Stimulated activated CD4-positive, alpha-beta T cell treated with anti-CD3 and anti-CD28 coated beads, Interleukin-15, amount 100 ng/mL, for 48 hours (primary cell): Measurements from ENCODE around the gene MSGN1.

ENCODE experiments used
- DNase-seq, 2 donors: peaks; one replicate each; pipeline ENCODE4 v3.0.0-alpha.2; 2020; ENCODE audit warnings: low read depth in 2 of 2

Gene MSGN1, protein sequence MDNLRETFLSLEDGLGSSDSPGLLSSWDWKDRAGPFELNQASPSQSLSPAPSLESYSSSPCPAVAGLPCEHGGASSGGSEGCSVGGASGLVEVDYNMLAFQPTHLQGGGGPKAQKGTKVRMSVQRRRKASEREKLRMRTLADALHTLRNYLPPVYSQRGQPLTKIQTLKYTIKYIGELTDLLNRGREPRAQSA

DNA sequence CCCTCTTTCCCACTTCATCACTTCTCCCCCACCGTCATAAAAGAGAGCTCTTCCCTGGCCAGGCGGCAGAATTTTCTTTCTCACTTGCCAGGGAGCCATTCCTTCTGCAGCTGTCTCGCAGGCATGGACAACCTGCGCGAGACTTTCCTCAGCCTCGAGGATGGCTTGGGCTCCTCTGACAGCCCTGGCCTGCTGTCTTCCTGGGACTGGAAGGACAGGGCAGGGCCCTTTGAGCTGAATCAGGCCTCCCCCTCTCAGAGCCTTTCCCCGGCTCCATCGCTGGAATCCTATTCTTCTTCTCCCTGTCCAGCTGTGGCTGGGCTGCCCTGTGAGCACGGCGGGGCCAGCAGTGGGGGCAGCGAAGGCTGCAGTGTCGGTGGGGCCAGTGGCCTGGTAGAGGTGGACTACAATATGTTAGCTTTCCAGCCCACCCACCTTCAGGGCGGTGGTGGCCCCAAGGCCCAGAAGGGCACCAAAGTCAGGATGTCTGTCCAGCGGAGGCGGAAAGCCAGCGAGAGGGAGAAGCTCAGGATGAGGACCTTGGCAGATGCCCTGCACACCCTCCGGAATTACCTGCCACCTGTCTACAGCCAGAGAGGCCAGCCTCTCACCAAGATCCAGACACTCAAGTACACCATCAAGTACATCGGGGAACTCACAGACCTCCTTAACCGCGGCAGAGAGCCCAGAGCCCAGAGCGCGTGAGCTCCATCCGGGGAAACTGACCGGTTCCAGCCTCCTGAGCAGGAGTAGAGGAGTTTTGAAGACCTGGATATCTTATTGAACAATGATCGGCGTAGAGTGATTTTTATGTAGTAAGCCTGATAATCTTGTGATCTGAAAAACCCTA lies at the start of gene MSGN1:
MSGN1 (plus strand) TSS at position 65 of the 850 bp plus-strand sequence; CDS start at position 124, 59 bp downstream.
- no peak for DNase-seq

DNA sequence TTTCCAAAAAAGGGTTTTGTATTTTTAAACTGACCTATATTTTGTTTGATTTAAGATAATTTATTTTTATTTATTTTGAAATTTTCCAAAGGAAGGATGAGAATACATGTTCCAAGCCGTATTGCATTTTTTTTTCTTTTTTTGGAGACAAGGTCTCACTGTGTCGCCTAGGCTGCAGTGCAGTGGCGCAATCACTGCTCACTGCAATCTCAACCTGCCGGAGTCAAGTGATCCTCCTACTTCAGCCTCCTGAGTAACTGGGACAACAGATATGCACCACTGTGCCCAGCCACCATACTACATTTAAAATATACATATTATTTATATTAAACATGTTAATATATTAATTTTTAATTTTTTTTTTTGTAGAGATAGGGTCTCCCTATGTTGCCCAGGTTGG lies 47.4 kb upstream of the MSGN1 start:
- DNase-seq, result no peak

DNA sequence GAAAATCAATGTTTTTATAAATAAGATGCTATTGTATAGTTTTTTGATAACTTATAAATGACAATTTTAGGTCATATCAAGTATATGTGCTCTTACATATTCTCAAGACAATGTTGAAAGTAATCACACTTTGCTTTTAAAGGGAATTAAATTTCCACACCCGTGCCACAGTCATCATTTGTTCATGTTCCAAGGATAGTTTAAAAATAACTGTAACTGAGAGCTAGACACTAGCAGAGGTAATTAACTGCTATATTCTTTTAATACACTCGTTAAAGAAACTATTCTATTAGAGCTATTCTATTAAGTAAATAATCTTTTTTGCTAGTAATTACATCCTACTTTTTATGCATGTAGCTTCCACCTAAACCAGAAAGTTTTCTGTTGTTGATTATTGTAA lies 44.3 kb upstream of the MSGN1 start:
- DNase-seq, result no peak

DNA sequence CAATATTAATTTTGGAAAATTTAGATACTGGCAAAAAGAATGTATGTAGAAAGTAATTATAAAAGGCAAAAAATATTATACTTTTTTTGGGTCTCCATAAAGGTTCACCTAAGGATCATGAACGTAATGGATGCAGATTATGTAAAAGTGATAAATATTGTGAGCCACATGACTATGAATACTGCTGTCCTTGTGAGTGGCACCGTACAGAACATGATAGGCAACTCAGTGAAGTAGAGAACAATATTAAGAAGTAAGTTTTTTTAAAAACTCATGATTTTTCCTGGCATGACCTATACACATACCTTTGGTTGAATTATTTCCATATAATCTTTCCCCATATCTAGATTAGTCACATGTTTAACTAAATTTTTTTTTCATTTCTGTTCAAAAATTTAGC lies 43.7 kb upstream of the MSGN1 start:
- no peak for DNase-seq

DNA sequence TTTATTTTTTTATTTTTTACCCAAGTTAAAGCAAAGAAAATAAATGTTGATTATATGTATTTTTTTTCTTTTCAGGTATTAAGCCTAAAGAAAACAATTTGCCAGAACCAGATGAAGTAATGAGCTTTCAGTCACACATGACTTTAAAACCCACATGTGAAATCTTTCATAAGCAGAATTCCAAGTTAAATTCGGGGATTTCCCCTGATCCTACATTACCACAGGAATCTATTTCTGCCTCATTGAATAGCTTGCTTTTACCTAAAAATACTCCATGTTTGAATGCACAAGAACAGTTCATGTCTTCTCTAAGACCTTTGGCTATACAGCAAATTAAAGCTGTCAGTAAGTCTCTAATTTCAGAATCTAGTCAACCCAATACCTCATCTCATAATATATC lies 35.7 kb upstream of the MSGN1 start:
- DNase-seq, result no peak

DNA sequence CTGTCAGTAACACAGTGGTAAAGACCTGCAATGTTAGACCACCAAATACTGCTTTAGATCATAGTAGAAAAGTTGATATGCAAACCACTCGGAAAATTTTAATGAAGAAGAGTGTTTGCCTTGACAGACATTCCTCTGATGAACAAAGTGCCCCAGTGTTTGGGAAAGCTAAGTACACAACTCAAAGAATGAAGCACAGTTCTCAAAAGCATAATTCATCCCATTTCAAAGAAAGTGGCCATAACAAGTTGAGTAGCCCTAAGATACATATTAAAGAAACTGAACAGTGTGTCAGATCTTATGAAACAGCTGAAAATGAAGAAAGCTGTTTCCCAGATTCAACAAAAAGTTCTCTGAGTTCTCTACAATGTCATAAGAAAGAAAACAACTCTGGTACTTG lies 34.8 kb upstream of the MSGN1 start:
- no peak for DNase-seq

DNA sequence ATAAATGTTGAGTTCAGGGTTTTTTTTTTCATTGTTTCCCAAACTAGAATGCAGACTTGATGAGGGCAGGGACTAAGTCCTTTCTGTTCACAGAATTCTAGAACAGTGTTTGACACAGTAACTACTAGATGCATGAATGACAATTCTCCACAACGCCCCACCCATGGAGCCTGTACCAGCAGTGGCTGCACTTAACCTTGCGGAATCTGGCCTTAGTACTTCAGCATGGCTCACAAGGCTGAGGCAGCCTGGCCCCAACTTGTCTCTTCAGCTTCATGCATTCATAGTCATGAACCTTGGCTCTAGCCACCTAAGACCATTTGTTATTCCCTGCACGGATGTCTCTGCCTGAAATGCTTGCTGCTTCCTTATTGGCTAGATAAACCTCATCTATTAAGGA lies 29.5 kb upstream of the MSGN1 start:
- no peak for DNase-seq

DNA sequence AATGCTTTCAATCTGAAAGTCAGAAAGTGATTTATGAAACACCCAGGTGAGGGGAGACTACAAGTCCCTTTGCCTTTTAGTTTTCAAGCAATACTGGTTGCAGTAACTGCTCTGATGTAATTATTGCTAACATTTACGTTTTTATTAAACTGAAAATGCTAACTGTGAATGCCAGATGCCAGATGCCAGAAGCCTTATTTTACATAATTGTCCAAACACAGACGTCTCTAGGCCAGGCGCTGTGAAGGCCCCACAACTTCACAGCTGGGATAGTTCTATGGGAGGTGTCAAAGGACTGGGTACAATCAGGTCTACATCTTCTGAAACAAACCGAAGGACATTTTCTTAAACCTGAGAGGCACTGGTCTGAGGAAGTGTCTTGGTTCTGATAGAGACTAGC lies 27.5 kb upstream of the MSGN1 start:
- no peak for DNase-seq

DNA sequence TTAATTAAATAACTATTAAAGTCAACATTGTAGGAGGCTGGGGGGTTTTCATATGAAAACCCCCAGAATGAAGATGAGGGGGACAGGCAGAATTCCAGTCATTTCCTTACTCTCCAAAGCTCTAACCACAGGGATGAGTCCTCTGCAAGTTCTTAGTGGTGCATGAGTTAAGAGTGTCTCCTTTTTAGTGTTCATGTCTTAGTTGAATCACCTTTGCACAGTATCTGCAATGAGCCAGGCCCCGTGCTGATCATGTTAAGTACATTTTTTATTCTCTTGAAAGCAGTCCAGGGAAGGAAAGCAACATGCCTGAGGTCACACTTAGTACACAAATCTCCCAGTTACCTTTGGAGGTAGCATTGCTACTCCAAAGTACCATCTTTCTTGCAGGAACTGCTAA lies 25.7 kb upstream of the MSGN1 start:
- DNase-seq, result no peak

DNA sequence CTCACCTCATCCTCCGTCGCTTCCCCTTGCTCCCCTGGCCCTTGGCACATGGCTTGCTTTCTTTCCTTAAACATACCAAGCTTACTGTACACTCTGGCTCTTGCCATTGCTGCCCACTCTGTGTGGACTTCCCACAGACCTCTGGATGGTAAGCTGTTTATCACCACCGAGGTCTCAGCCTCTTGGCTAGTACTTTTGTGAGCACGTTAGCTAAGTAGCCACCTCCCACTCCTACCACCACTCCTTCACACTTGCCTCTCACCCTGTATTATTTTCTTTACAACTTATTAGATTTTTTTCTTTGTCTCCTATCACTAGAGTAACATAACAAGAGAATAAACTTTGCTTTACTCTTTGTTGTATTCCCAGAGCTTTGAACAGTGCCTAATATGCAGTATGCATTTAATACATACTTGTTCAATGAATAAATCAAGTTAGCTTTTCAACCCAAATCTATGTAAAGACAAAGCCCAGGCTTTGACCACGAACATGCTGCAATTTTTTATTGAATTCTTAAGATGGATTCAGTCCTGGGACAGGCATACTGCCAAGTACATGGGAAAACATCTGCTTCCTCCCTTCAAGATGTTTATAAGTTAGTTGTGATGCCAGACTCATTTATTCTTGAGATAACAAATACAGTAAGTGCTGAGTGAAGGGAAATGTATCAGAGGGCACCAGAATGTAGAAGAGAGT lies 25.0 kb upstream of the MSGN1 start:
- no peak for DNase-seq

DNA sequence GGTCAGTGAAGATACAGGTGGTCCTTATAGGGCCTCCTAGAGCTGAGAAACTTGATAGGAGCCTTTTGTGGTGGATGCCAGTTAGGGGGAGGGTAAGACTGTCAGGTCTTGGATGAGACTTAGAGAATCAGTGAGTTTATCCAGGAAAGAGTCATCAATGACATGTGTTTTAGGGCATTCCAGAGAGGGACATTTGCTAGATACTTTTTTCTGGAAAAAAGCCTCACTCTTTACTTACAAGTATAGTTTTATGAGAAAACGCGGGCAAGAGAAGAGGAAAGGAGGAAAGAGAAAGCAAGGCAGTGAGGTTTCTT lies 24.5 kb upstream of the MSGN1 start:
- no peak for DNase-seq

DNA sequence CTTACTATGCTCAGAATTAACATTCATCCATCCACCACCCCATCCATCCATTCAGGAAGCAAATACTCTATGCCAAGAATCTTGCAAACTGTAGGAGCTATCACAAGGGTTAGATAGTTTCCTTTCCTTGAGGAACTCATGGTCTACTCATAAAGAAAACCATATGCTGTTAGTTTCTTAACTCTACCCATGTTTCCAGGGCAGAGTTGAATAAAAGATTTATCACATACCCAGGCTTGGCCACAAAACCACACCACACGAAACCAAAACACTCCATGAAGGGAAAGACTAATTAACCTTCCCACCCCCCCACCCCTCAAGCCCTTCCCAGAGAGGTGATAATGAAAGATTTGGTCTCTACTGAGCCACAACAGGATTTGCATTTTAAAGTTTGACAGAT lies 23.7 kb upstream of the MSGN1 start:
- DNase-seq, result peak in 1 of 2 donors; percentile 9

DNA sequence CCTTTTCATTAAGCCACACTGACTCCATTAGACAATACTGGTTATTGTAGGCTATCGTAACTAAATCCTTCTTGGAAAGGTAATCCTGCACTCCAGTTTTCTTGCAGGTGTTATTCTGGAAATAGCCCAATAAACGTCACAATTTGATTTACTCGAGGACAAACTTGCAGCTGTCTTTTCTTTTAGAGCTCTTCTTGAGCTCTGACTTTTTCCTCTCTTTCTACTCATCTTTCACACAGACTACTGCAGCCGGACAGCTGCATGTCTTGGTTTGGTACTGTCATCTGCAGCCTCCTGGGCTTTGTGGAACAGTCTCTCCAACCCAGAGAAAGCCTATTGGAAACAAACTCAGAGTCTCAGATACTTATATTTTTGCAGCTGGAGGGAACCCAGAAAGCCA lies 23.0 kb upstream of the MSGN1 start:
- no peak for DNase-seq

DNA sequence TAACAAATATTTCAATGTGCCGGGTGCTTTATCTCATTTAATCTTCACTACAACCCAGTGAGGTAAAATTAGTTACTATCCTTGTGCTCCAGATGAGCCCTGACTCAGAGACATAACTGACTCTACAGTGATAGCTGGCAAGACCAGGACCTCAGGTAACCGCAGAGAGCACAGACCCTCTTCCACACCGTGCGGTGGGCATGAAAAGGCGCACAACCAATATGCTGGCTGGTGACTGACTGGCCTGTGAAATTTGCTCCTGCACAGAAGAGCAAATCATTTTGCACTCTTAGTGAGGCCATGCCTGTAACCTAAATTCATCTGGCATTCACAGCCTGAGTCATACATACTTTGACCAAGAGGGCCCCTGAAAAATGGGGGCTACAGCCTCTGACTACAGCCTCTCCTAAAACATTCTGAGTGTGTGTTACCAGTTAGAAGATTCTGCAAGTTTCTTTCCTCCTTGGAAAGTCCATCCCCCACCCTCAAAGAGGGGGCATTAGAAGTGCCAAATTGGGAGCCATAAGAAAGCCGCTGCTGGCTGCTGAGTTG lies 22.4 kb upstream of the MSGN1 start:
- no peak for DNase-seq

DNA sequence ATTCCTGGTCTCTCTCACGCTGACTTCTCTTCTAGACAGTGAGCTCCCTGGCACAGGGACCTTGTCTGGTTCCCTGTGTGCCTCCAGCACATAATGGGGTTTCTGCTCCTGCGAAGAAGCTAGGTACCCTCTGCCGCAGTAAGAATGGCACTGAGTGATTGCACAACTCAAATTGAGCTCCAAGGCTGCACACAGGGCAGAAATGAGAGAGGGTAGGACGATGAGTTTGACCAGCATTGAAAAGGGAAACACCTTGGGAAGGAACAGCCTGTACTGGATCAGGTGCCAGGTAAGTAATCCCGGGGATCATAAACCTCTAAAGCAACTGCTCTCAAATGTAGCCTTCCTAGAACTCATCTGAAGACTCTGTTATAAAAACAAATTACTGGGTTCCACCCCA lies 21.0 kb upstream of the MSGN1 start:
- DNase-seq, result no peak

DNA sequence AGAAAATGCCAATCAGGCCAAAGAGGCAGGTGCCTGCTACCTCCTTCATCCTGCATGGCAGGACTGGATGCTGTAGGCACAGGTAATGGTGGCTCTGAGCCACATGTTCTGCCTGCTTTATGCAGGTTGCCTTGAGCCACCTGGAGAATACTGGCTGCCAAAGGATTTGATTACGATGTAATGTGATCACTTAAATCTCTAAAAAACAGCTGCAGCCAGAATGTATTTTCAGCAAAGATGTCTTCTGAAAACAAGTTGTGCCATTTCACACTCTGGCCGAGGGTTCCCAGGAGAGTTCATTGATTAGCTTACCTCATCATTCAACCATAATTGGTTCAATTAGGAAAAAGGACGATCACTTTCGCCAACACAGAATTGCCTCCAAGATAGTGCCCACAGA lies 17.9 kb upstream of the MSGN1 start:
- DNase-seq, result no peak

DNA sequence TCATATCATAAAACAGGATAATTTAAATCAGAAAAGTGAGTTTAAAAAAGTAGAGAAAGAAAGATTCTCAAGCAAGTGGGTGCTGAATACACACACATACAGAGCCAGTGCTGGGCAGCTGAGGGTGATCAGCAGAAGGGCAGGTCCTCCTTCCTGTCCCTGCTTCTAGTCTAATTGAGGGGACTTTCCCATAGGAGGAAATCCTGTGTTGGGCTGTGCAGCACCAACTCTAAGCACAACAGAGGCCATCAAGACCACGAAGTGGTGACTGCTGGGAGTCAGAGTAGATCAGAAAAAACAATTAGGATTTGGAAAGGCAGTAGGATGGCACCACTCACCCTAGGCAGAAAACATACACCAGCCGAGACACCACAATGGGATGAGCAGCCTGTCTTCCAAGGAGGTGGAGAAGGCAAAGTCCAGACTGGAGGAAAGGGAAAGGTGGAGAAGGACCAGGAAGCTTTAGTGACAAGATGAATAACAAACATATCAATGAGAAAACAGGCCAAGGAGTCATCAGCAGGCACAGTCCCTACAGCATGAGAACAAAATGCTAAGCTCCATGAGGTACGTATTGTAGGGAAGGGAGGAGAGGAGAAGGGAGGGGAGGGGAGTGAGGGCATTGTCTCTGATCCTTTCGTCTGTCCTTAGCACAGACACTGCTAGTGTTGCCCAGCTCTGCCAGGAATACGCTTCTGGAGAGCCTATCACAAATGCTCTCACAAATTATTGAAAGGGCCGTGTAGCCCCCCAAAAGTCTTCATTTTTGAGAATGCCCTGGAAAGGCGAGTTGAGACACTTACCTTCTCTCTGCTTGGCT lies 16.7 kb upstream of the MSGN1 start:
- no peak for DNase-seq

DNA sequence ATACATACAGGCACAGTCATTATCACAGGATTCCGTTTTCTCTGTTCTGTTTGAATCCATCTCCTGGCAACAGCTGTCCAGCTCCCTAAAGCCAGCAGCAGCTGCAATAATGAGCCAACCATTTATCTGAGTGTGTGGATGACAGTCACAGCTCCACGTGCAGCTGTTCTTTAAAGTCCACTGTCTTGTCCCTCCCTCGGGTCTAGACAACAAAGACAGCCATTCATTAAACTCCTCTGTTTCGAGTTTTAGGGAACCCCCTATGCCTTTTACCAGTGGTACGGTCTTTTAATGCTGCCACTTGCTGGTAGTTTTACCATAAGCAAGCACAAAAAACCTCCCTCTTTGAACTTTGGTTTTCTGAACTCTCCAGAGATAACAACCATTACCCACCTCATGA lies 16.0 kb upstream of the MSGN1 start:
- DNase-seq, result no peak

DNA sequence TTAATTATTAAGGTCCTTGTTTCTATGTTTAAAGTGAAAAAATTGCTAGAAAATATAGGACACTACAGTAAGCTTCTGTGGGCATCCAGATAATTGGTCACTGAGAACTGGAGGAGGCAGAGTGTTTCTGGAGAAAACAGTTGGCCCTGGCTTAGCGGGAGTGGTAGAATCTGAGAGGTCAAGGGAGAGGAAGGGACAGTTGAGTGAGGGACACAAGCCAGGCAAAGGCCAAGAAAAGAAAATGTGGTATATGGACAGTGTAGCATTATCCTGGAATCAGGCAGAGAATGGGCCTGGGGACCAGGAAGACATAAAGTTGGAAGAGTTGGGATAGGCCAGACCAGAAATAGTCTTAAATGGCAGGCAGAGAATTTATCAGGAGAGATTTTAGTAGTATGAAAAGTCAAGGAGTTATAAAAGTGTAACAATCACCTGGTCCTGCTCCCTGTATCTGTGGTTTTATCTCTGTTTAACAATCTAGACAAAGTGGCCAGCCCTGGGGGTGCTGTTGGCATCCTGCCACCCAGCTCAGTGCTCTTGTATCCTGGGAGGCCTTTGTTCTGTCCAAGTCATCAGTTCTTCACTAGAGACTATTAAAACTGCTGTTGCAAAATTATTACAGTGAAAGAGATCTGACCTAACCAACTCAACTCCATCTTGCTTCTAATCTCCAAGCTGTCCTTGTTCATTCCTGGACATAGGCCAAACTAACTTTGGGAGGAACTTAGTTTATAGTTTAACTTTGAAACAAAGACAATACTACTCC lies 15.4 kb upstream of the MSGN1 start:
- DNase-seq, result no peak

DNA sequence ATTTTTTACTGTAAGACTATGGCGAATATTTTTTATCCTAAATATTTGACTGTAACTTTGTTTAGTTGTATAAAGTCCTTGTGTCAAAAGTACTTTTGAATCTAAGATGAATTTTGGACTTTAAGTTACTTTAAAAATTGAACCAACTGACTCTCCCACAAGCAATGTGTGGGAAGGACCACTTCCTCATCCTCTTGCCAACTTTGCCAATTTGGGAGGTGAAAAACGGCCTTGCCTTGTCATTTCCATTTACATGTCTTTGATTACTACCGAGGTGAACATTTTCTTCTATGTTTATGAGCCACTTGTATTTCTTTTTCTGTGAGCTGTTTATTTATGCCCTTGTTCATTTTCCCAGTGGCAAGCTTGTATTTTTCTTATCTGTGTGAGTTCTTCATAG lies 12.8 kb upstream of the MSGN1 start:
- no peak for DNase-seq

DNA sequence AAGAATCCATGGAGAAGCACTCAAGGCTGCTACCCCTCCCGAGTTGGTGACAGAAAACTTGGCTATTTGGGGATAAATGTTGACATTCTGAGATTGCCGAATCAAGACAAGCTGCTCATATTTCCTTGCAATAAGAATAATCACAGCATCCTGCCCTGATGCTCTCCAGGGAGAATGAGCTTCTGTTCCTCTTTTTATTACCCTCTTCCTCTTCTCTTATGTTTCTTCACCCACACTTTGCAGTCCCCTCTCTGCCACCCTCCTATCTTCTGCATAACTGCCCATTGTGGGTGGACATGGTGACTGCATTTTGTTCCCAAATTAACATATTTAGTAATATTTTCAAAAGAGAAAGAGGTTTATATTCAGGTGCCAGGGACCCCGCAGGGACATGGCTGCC lies 11.9 kb upstream of the MSGN1 start:
- DNase-seq, result no peak
